ENCODE data around the gene ARHGEF7.

DNA sequence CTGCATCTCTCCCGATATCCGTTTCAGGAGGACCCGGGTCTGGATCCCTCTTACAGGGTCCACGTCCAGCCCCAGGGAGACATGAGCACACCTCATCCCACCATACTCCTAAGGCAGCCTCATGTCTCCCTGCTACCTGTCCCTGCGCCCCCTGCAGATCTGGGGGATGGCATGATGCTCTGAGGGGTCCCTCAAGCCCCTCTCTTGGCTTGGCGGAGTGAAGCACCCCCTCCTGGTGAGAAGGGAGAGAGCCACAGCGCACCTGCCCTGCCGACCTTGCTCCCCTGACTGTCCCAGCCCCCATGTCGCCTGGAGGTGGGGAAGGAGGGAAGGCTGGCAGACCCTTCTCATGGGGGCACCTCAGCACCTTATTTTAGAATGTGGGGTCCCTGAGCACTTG lies 21.5 kb upstream of the ARHGEF7 start:
- TF ChIP-seq, protein P1, sequence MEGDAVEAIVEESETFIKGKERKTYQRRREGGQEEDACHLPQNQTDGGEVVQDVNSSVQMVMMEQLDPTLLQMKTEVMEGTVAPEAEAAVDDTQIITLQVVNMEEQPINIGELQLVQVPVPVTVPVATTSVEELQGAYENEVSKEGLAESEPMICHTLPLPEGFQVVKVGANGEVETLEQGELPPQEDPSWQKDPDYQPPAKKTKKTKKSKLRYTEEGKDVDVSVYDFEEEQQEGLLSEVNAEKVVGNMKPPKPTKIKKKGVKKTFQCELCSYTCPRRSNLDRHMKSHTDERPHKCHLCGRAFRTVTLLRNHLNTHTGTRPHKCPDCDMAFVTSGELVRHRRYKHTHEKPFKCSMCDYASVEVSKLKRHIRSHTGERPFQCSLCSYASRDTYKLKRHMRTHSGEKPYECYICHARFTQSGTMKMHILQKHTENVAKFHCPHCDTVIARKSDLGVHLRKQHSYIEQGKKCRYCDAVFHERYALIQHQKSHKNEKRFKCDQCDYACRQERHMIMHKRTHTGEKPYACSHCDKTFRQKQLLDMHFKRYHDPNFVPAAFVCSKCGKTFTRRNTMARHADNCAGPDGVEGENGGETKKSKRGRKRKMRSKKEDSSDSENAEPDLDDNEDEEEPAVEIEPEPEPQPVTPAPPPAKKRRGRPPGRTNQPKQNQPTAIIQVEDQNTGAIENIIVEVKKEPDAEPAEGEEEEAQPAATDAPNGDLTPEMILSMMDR (IDR thresholded peaks at IDR 0.05 in 2 of 3, conservative IDR thresholded peaks at IDR 0.05 in 1 of 3; ENCODE audit: borderline replicate concordance in 1 of 3, insufficient read depth in 1 of 3, low read depth in 2 of 3, low read length in 2 of 3), result no peak
- TF ChIP-seq POLR2A (IDR thresholded peaks at IDR 0.05; ENCODE audit: borderline replicate concordance, extremely low read depth, insufficient read depth, insufficient read length), result no peak
- no peak for TF ChIP-seq EZH2 (IDR thresholded peaks at IDR 0.05)
- no peak for TF ChIP-seq FOSL1 (IDR thresholded peaks at IDR 0.05; ENCODE audit: low read depth)
- TF ChIP-seq SRF (IDR thresholded peaks at IDR 0.05; ENCODE audit: low read depth), result no peak
- TF ChIP-seq JUND (IDR thresholded peaks at IDR 0.05), result no peak
- TF ChIP-seq, protein P2, sequence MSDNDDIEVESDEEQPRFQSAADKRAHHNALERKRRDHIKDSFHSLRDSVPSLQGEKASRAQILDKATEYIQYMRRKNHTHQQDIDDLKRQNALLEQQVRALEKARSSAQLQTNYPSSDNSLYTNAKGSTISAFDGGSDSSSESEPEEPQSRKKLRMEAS (IDR thresholded peaks at IDR 0.05), result no peak
- no peak for TF ChIP-seq ZNF274 (IDR thresholded peaks at IDR 0.05; ENCODE audit: low read depth, low read length)
- TF ChIP-seq, protein P3, sequence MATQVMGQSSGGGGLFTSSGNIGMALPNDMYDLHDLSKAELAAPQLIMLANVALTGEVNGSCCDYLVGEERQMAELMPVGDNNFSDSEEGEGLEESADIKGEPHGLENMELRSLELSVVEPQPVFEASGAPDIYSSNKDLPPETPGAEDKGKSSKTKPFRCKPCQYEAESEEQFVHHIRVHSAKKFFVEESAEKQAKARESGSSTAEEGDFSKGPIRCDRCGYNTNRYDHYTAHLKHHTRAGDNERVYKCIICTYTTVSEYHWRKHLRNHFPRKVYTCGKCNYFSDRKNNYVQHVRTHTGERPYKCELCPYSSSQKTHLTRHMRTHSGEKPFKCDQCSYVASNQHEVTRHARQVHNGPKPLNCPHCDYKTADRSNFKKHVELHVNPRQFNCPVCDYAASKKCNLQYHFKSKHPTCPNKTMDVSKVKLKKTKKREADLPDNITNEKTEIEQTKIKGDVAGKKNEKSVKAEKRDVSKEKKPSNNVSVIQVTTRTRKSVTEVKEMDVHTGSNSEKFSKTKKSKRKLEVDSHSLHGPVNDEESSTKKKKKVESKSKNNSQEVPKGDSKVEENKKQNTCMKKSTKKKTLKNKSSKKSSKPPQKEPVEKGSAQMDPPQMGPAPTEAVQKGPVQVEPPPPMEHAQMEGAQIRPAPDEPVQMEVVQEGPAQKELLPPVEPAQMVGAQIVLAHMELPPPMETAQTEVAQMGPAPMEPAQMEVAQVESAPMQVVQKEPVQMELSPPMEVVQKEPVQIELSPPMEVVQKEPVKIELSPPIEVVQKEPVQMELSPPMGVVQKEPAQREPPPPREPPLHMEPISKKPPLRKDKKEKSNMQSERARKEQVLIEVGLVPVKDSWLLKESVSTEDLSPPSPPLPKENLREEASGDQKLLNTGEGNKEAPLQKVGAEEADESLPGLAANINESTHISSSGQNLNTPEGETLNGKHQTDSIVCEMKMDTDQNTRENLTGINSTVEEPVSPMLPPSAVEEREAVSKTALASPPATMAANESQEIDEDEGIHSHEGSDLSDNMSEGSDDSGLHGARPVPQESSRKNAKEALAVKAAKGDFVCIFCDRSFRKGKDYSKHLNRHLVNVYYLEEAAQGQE (IDR thresholded peaks at IDR 0.05; ENCODE audit: low read depth), result no peak
- no peak for TF ChIP-seq POLR2AphosphoS5 (IDR thresholded peaks at IDR 0.05; ENCODE audit: low read depth, low read length)
- no peak for TF ChIP-seq SIN3A (IDR thresholded peaks at IDR 0.05; ENCODE audit: low read depth)
